GM21786 (cell line): ENCODE measurements around the gene LDHD.
"Not testable (repeated sequence)": the region's sequence is repeated elsewhere in the genome, so short reads cannot be mapped to it uniquely, and the experiment has no call there.

Source experiments
- ATAC-seq: cut with Tn5 transposase; IDR thresholded peaks from one replicate; pipeline ENCODE4 v1.9.1; 2021; ENCODE audit not compliant: unreplicated experiment

LDHD gene

DNA sequence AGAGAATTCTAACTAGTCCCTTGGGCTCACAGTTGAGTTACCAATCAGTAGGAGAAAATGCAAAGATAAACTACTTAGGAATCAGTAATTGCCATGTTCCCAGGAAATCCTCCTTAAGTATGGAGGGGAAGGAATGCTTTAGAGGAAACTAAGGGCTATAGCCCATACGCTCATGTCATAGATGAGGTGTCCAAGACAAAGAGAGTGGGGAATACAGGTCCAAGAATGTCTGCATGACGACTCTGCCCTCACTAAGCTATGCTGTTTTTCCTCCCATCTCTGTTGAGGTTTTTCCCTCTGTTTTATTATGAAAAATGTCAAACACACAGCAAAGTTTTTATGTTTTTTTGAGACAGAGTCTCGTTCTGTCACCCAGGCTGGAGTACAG, 16.0 kb downstream of the LDHD start:
- no peak for ATAC-seq

DNA sequence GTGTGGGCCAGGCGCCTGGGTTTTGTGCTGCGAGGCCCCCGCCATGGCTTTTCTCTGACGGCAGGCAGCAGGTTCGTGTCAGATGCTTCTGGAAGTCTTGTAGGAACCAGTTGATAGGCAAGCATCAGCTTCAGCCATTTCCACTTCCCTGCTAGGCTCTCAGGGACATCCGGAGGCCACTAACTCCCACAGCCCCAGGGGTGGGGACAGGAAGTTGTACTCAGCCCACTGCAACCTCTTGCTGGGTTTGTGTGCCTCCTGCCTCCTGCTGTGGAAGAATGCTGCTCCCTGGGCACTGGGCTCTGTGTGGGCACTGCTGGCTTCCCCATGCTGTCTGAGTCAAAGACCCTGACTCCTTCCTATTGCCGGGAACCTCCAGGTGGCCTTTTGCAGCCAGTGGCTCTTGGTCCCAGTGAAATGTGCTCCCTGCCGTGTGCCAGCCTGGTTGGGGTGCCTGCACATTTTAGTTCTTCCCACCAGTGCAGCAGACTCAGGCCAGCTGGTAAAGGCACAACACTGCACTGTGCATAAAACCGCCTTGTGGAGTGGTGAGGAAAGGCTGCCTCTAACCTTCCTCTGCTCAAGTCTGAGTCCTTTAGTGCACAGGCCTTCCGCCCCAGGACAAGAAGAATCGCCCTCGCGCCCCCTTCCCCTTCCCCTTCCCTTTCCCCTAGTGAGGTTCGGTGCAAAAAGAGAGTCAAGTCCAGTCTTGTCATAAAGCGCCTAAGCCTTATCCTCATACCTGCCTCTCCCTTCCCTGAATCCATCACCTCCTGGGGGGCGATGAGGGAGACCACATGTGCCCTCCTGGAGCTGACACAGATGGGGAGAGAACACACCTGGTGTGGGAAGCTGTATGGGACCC, 16.6 kb downstream of the LDHD start:
- peak; percentile 64 for ATAC-seq

DNA sequence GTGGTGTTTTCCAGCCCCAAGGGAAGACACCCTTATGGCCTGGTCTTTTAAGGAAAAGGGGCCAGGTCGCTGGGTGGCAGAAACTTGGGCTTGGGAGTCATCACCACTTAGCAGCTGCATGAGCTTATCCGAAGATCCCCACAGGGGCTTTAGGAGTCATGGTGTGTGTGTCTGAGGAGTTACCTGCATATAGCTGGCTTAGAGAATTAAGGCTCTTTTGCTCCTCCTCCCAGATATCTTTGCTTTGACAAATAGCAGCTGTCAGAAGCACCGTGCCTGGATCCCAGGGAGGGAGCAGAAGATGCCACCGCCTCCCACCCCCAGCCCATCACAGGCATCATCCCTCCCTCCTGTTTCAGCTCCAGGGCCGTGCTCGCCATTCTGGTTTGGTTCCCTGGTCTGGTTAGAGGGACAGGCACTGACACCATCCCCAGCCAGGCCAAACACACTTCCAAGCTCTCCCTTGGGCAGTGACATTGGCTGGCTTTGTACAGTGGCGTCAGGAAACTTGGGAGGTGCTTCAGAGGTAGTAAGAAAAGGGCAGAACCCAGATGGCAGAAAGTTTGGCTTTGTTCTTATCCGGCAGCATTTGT, 17.4 kb downstream of the LDHD start:
- no peak for ATAC-seq

DNA sequence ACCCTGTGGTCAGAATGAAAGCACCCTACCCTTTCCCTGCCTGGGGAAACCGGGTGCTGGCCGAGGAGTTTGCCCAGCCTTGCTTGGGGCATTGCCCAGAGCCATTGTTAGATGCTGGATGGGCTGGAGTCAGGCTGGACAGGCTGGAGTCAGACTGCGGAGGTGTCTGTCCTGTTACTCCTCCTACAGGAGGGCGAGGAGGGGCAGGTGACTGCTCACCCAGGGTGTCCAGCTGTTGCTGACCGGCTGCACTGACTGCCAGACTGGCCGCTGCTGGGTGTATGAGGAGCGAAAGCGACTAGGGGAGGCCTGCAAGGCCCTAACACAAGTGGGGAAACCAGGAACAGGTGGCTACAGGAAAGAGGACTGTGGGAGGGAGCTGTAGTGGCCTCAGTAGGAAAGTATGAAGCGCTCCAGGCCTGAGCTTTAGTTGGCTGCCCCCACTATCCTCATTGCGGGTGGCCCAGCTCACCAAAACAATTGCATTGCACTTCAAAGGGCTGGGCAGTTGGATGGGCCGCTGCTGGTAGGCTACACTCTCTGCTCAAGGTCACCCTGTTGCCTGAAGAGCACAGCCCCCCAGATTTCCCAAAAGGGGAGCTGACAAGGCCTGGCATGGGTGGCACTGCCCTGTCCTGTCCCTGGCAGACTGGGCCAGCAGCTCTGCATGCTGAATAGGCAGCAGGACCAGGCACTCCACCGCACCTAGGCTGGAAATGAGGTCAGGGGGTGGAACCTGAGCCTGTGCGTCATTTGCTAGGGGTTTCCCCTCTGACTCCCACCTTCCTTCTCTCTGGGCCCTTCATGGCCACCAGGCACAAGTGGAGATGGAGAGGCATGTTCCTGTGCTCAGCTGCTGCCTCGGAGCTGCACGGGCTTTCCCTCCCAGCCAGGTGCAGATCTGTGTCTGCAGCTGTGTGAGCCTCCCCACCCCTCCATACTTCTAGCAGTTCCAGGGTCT, 18.4 kb downstream of the LDHD start:
- ATAC-seq = peak; percentile 68

DNA sequence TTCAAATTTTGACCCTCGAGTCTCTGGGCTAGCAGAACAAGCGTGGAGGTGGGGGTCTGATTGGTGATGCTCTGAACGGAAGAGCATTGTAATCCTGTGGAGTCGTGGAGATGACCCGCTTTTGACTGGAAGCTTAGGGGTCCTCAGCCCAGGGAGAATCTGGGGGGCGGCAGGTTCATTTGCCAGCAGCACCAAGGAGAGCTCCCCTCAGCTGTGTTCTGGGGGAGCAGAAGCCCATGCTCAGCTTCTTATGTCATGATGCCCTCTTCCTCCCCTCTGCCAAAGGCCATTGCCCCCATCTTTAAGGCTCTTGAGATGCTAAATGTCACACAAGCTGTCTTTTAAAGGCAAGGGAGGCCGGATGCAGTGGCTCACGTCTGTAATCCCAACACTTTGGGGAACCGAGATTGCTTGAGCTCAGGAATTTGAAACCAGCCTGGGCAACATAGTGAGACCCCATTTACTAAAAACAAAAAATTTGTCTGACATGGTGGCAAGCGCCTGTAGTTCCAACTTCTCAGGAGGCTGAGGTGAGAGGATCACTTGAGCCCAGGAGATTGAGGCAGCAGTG, 19.3 kb downstream of the LDHD start:
- ATAC-seq = no peak

DNA sequence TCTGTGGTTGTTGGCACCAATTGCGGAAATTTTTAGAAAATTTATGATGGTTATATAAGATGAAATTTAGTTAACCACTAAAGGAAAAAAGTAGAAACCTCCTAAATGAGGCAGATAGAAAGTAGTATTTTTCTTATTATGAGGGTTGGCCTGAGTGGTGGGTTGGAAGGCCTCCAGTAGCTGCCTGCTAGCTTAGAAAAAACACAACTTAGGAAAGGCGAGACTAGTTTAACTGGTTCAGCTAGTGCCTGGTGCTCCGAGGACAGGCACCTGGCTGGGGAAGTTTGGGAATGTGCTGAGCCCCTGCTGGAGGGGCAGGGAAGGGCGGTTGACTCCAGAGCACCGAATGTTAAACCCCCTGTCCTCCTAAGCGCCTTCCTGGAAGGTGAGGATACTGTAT, 19.9 kb downstream of the LDHD start:
- no peak for ATAC-seq

DNA sequence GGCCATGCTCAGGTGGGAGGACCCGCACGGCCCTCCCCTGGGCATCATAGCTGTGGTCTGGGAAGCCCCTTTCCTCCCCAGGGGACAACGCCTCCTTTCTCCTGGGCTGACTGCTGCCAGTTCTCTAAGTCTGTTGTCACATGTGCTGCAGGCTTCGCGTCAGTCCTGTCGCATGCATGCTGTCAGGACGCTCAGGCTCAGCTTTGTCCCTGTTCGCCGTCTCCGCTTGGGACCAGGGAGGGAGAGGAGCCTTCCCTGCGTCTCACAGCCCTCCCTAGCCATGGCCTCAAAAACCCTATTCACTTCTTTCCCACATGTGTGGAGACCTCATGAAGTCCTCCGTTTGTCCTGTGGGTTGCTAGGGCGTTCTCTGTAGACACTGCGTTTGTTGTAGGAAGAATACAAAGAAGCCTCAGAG, 21.4 kb downstream of the LDHD start:
- ATAC-seq = no peak

DNA sequence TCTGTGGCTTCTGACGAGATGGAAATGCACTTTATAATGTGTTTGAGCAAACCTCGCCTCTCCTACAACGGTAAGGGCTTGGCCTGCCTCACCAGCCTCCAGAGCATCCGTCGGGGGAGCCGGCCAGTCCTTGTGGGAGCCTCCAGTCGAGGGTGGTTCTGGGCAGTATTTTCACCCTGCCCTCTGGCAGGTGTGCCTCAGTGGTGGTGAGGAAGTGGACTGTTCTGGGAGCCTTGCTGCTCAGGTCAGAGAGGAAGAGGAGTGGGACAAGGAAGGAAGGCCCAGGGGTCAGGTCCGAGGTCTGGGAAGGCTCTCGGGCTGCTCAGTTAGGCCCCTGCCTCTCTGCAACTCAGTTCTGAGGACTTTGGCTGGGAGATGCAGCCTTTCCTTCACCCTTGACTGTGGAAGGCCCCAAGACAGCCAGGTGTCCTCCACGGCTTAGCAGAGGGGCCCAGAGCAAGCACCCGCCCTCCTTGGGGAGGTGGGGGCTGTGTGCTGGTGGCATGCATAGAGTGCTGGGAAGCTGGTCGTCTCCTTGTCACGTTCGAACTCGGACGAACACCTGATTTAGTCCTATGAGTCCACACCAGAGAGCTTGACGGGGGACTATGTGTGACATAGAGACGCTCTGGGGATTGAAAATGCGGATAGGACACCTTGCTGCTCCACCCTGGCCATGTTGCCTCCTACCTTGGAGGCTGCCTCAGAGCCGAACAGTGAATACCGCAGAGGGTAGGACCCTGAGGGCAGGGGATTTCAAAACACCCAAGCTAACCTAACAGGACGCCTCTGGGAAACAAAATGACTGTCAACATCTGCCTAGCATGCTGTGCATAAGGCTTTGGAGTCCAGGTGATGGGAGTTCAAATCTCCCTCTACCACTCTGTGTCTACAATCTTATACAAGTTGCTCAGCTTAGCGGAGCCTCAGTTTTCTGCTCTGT, 22.7 kb downstream of the LDHD start:
- ATAC-seq = no peak

DNA sequence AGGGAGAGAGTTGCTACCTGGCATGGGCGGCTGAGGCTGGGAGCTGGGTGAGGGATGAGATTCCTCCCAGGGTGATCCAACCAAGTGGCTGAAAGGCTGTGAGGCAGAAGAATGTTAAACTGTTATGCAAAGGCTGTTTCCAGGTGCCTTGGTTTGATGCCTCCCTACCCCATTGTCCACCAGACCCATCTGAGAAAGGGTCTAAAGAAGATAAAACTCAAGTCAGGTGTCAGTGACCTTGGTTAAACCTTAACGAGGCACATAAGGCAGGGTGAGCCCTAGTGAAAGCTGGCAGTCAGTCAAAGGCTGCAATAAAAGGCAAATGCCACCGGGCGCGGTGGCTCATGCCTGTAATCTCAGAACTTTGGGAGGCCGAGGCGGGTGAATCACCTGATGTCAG, 23.8 kb downstream of the LDHD start:
- ATAC-seq = no peak

DNA sequence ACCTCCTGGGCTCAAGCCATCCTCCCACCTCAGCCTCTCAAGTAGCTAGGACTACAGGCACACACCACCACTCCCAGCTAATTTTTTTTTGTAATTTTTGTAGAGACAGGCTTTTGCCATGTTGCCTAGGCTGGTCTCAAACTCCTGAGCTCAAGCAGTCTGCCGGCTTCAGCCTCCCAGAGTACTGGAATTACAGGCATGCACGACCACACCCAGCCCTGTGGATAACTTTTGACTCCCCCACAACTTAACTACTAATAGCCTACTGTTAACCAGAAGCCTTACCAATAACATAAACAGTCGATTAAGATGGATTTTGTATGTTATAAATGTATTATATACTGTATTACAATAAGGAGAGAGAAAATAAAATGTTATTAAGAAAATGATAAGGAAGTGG, 25.0 kb downstream of the LDHD start:
- ATAC-seq = not testable (repeated sequence)

DNA sequence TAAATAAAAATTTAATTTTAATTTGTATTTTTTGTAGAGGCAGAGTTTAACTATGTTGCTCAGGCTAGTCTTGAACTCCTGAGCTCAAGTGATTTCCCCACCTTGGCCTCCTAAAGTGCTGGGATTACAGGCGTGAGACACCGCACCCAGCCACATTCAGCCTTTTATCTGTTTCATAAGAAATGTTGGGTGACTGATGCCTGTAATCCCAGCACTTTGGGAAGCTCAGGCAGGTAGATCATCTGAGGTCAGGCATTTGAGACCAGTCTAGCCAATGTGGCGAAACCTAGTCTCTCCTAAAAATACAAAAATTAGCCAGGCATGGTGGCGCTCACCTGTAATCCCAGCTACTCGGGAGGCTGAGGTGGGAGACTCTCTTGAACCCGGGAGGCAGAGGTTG, 25.7 kb downstream of the LDHD start:
- not testable (repeated sequence) for ATAC-seq

DNA sequence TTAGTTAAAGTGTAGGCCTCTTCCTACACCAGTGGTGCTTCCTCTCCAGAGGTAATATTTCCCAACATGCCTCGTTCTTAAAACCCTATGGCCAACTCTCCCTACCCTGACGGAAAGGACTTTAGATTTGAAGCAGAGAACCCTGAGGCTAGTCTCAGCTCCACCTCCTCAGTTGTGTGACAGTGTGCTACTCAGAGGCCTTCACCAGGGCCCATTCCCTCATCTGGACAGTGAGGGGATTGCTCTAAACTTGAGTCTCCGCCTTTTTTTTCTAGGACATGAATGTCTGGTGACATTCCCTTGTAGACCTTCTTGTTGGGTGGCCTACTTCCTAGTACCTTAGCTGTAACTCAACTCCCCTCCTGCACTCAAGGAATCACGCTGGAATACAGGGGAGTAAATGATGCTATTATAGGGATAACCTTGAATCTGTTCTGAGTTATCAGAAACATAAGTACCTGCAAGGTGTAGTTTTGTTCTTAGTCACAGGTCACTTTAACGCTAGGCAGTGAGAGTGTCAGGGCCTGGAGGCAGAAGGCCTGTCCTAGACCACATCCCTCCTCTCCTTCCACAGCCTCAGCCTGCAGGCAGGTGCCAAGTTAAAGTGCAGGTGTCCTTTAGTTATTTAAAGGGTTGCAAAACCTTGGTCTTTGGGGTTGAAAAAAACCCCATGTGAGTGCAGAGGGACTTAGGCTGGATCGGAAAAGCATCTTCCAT, 26.9 kb downstream of the LDHD start:
- ATAC-seq = no peak

DNA sequence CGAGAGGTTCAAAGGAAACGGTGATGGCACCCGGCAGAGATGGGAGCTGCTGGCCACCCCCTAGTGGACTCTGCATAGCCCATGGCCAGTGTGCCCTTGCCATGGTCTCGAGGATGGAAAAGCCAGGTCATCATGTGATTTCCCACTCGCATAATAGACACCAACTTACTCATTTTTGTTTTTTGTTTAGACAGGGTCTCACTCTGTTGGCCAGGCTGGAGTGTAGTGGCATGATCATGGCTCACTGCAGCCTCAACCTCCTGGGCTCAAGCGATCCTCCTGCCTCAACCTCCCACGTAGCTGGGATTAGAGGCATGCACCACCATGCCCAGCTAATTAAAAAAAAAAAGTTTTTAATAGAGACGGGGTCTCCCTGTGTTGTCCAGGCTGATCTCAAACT, 27.6 kb downstream of the LDHD start:
- ATAC-seq = no peak

DNA sequence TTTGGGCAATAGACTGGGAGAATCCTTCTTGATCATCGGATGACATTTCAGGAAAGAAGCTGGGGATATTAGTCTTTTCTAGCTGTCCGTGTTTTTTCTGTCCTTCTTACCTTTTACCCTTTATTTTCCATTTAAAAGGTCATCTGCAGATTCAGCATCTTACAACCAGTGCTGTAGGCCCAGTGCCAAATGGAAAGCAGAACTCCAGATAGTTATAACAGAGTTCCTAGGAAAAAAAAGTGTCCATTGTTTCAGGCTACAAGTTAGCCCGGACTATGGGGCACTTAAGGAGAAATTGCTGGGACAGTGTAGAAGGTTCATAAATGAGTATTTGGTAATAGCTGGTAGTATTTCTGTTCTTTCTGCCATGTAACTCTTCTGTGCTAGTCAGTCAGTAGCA, 28.4 kb downstream of the LDHD start:
- ATAC-seq = no peak

DNA sequence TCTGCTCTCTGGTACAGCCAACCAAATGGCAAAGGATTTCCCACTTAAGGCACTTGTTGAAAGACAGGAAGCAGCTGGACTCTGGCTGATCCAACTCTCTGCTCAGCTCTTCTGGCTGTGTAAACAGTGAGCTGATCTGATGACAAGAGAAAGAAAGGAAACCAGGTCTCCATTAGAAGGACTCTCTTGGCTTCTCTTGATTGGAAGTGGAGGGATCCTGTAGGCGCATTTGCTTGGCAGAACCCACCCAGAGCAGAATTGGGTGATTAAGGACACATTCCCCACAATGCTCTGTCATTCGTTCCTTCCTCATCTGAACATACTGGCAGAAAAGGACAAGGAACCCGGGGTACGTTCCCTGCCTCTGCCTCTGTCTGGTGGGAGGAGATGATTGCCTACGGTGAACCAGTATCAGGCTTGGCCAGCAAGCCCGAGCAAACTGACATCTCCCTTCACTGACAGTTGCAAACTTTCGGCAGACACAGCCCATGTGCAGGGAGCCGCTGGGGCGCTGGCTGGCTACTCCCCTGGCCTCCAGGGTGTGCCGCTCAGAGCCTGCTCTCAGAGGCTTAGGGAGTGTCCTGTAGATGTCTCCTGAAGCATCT, 29.1 kb downstream of the LDHD start:
- no peak for ATAC-seq

DNA sequence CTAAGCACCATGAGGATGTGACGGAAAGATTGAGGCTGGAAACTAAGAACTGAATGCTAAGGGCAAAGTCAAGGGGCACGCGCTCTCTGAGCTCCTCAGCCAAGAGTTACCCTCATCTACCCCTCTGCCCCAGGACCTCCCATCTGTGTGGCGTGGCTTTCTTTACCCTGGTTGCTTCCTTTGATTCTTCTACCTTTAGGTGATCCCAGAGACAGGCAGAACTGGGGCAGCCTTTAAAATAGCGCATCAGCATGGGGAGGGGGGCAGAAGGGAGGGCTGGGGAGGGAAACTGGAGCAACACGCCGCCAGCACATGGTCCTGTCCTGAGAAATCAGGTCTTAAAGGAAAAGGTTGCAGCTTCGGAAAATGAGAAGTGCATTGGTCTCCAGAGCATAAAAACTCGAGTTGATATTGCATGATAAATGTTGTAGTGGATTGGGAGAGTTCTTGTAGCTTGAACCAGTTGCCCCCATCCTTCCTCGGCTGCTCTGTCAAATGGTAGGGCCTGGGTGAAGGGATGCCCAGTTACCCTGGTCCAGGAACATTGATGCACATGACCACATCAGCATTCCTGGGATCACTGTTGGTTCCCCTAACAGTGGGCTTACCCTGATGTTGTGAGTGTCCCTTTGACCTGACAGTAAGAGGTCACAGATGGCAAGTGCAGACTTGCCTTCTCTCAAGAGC, 29.7 kb downstream of the LDHD start:
- no peak for ATAC-seq

DNA sequence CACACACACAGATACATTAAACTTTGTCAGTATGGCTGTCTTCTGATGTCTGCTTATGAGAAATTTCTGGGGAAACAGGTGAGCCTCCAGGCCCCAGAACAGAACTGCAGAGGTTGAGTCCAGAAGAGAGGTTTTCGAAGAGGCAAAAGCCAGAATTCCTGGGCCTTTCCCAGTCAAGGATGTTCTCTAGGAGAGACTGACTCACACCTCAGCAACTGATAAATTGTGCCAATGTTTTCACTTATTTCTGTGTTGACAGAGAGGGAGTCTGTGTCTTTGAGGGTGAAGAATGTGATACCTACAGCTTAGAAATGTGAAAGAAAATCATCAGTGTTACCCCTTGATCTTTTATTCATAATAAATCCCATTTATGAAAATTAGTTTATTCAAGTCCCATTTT, 30.3 kb downstream of the LDHD start:
- no peak for ATAC-seq

DNA sequence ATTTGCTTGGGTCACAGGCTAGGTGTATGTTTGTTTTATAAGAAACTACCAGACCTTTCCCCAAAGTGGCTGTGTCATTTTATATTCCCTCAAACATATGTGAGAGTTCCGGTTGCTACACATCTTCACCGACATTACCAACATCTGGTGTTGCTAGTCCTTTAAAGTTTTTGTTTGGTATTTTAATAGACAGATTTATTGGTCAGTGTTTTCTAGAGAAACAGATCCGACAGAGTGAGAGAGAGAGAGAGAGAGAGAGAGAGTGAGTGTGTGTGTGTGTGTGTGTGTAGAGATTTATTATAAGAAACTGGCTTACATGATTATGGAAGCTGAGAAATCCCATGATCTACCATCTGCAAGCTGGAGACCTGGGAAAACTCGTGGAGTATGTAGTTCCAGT, 31.0 kb downstream of the LDHD start:
- no peak for ATAC-seq

DNA sequence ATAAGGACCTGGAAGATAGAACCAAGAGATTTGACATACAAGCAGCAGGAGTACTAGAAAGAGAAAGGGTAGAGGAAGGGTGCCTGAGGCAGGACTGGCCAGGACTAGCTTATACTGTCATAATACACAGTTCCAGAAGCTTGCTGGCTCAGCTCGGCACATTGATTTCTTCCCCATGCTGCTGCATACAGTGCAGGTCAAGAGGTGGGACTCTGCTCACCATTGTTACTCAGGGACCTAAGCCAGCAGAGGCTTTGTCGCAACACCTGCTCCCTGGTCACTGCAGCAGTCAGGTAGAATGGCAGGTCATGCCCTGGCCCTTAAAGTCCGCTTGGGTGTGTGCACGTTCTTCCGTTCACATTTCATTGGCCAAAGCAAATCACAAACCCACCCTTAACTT, 32.8 kb downstream of the LDHD start:
- ATAC-seq = no peak
